Measurements from ENCODE around the gene MRPS18A. TPM values are rescaled to one million over a fixed set of nuclear protein-coding genes. Genes with fewer than 3 reads are reported as not detected.

MRPS18A gene
- total RNA-seq = 39.5 and 42.5 TPM in 2 replicates

DNA sequence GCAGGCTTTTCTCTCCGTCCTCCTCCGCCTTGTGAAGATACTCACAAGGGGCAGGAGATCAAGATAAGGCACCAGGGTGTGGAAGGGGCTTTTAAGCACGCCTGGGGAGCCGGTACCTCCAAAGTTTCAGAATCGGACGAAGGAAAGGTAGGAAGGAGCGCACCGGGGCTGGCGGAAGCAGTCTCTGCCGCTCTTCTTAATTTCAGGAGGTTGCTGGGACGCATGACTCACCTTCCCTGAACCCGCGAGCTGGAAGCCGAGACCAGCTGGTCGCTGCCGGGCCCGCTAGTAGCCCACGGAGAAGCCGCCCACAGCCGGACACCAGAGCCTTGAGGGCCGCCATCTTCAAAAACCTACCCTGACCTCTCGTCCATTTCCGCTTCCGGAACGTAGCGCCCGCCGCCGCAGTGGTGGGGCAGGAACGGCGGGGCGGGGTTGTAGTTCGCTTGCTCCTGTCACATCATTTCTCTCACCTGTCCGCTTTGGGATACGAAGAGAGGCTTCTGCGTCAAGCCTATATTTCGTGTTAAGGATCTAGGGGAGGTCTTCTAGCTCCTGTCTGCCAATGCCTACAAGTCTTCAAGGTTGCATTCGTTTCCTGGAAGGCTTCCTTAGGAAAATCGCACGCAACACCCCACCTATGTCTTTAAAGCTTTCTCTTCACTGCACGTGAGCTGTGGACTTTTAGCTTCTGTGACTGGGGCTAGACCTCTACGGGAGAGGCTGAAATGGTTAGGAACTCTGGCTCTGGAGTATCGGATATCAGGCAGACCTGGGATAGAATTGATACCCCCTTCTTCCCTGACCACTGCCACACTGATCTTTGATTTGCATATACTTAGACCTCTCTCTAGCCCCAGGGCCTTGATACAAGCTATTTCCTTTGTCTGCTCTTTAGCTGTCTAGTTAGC, at the start of gene MRPS18A:
MRPS18A (minus strand) TSS at position 355 of the 911 bp plus-strand sequence; CDS start at position 343, 12 bp downstream.

DNA sequence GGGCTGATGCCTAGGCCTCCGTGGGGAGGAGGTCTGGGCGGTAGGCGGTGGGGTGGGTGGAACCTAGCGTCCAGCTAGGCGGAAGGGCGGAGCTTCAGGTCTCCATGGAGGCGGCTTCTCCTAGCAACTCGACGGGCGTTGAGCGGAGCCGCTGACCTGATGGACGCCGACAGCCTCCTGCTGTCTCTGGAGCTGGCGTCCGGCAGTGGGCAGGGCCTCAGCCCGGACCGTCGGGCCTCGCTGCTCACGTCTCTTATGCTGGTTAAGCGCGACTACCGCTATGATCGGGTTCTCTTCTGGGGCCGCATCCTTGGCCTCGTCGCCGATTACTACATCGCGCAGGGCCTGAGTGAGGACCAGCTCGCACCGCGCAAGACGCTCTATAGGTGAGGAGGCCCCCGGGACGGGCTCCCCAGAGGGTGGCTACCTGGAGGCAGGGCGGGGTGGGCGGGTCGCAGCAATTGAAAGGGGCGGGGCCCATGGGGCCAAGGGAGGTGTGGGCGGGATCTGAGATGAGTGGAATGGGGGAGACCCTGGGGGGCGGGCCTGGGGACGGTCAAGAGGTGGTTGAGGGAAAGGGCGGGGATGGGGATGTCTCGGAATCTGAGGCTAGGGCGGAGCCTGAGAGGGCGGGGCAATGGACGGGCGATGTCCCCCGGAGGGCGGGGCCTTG, 42.5 kb downstream of the MRPS18A start, which contains the start of gene RSPH9:
RSPH9 (plus strand) TSS at position 97 of the 673 bp plus-strand sequence; CDS start at position 160, 63 bp downstream.

DNA sequence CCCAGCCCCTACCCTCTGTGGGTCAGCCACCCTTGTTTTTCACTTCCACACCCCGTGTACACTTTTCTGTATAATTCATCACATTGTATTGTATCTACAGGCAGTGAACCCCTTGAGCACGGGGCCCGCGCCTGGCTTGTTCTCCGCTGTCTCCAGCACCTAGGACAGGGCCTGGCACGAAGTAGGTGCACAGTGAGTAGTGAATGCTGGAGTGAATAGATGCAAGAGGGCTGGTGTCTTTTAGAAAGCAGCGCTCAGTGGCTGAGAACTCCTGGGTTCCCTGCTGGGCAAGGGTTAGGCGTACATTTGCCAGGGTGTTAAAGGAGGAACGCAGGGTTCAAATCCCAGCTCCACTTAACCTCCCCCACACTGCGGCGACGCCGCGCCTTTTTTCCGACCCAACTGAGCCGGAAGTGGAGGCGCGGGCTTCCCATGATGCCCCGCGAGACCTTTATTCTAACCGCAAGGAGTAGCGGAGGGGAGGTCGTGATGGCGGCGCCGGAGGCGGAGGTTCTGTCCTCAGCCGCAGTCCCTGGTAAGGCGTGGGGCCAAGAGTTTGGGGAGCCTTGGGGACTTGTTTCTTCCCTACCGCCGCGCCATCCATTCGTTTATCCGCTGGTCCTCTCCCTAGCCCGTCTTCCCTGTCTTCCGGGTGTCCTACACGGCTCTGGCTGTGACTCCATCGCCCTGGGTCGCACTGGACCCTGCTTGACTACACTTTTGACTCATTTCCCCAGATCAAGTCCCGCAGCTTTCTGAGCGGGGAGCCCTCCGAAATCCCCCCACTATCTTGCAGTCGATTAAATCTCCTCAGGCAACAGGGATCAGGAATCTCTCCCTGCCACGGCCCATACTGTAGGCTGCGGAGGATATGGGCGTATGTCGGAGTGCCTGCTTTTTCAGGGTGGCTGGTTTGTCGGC, 51.9 kb downstream of the MRPS18A start, which contains the start of gene MAD2L1BP:
MAD2L1BP (plus strand) TSS at position 454 of the 921 bp plus-strand sequence; CDS start at position 490, 36 bp downstream.

DNA sequence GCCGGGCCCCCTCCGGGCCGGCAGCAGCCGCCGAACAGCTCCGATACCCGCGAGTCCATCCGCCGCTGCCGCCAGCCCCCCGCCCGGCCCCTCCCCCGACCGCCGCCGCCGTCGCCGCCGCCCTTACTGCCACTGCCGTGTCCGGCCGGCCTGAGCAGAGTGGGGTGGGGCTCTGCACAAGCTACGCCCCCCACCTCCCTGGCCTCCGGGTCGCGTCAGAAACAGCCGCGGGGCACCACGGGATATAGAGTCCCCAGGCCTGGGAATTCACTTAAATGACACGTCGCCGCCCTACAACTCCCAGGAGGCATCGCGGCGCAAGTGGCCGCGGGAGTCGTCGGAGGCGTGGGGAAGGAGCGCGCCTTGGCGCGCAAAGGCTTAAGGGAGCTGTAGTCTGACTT, 58.5 kb downstream of the MRPS18A start, which contains the start of gene GTPBP2:
GTPBP2 (minus strand) TSS at position 161 of the 401 bp plus-strand sequence; CDS start at position 59, 102 bp downstream.

Other genes with a start within 250 kb of the MRPS18A start
- 0.12 TPM in 1 of 2 replicates, not detected in the other for gene DLK2, start 232.2 kb downstream of the MRPS18A start, total RNA-seq
- gene TJAP1, start 210.2 kb downstream of the MRPS18A start, total RNA-seq = 10.7 and 11.4 TPM in 2 replicates
- gene LRRC73, start 177.4 kb downstream of the MRPS18A start, total RNA-seq = 0.79 and 0.81 TPM in 2 replicates
- 111 and 132 TPM in 2 replicates for gene YIPF3, start 170.9 kb downstream of the MRPS18A start, total RNA-seq
- 20.0 and 26.4 TPM in 2 replicates for gene POLR1C, start 170.7 kb downstream of the MRPS18A start, total RNA-seq
- gene XPO5, start 111.8 kb downstream of the MRPS18A start, total RNA-seq = 12.7 and 19.7 TPM in 2 replicates
- 17.0 and 18.4 TPM in 2 replicates for gene POLH, start 111.6 kb downstream of the MRPS18A start, total RNA-seq
- gene GTPBP2, start 58.5 kb downstream of the MRPS18A start, total RNA-seq = 46.4 and 47.8 TPM in 2 replicates
- gene MAD2L1BP, start 52.0 kb downstream of the MRPS18A start, total RNA-seq = 15.4 and 18.1 TPM in 2 replicates
- gene RSPH9, start 42.8 kb downstream of the MRPS18A start, total RNA-seq = 0.40 and 0.44 TPM in 2 replicates
- gene VEGFA, start 82.4 kb upstream of the MRPS18A start, total RNA-seq = 15.9 and 39.5 TPM in 2 replicates

Measured in aortic smooth muscle cell (primary cell).